ENCODE results near the gene DOK5.

Gene DOK5

GRCh38 chr20:54557806-54558590 is 82.6 kb downstream of the DOK5 start:
- DNase-seq (ENCODE audit: low read depth in 2 of 2), result no peak

GRCh38 chr20:54559890-54560289 is 84.5 kb downstream of the DOK5 start:
- DNase-seq (ENCODE audit: low read depth in 2 of 2), result no peak

- no peak for DNase-seq (ENCODE audit: low read depth in 2 of 2)
Measured at GRCh38 chr20:54560357-54560756, 85.0 kb downstream of the DOK5 start.

GRCh38 chr20:54565255-54565654 is 89.9 kb downstream of the DOK5 start:
- DNase-seq (ENCODE audit: low read depth in 2 of 2), result no peak

GRCh38 chr20:54566031-54566688 is 90.8 kb downstream of the DOK5 start:
- no peak for DNase-seq (ENCODE audit: low read depth in 2 of 2)

- no peak for DNase-seq (ENCODE audit: low read depth in 2 of 2)
Measured at GRCh38 chr20:54570561-54570960, 95.2 kb downstream of the DOK5 start.

GRCh38 chr20:54572665-54573435 is 97.5 kb downstream of the DOK5 start:
- DNase-seq (ENCODE audit: low read depth in 2 of 2), result no peak

- no peak for DNase-seq (ENCODE audit: low read depth in 2 of 2)
Measured at GRCh38 chr20:54573838-54574237, 98.4 kb downstream of the DOK5 start.

- no peak for DNase-seq (ENCODE audit: low read depth in 2 of 2)
Measured at GRCh38 chr20:54576518-54576917, 101.1 kb downstream of the DOK5 start.

GRCh38 chr20:54577637-54578036 is 102.2 kb downstream of the DOK5 start:
- DNase-seq (ENCODE audit: low read depth in 2 of 2), result no peak

- DNase-seq (ENCODE audit: low read depth in 2 of 2), result no peak
Measured at GRCh38 chr20:54585217-54585616, 109.8 kb downstream of the DOK5 start.

- no peak for DNase-seq (ENCODE audit: low read depth in 2 of 2)
Measured at GRCh38 chr20:54587408-54587807, 112.0 kb downstream of the DOK5 start.

GRCh38 chr20:54589402-54590030 is 114.1 kb downstream of the DOK5 start:
- no peak for DNase-seq (ENCODE audit: low read depth in 2 of 2)

GRCh38 chr20:54590856-54591255 is 115.5 kb downstream of the DOK5 start:
- no peak for DNase-seq (ENCODE audit: low read depth in 2 of 2)

- DNase-seq (ENCODE audit: low read depth in 2 of 2), result no peak
Measured at GRCh38 chr20:54596651-54597050, 121.3 kb downstream of the DOK5 start.

GRCh38 chr20:54598352-54598751 is 123.0 kb downstream of the DOK5 start:
- no peak for DNase-seq (ENCODE audit: low read depth in 2 of 2)

GRCh38 chr20:54600634-54601033 is 125.2 kb downstream of the DOK5 start:
- no peak for DNase-seq (ENCODE audit: low read depth in 2 of 2)

- no peak for DNase-seq (ENCODE audit: low read depth in 2 of 2)
Measured at GRCh38 chr20:54601831-54602515, 126.6 kb downstream of the DOK5 start.

GRCh38 chr20:54605319-54605718 is 129.9 kb downstream of the DOK5 start:
- no peak for DNase-seq (ENCODE audit: low read depth in 2 of 2)

GRCh38 chr20:54606380-54606779 is 131.0 kb downstream of the DOK5 start:
- DNase-seq (ENCODE audit: low read depth in 2 of 2), result no peak

GRCh38 chr20:54608039-54608745 is 132.8 kb downstream of the DOK5 start:
- no peak for DNase-seq (ENCODE audit: low read depth in 2 of 2)

Measured in stimulated activated CD8-positive, alpha-beta memory T cell treated with anti-CD3 and anti-CD28 coated beads, Interleukin-15, amount 100 ng/mL, for 48 hours (primary cell).